NCI-H510A (cell line): ENCODE results near the gene UNG.
"Not testable (repeated sequence)": the region's sequence is repeated elsewhere in the genome, so short reads cannot be mapped to it uniquely, and the experiment has no call there.

ENCODE experiments used
- DNase-seq: peaks from one replicate; lab custom pipeline; 2025; lab: John Stamatoyannopoulos, UW

Gene UNG

GRCh38 chr12:109097435-109098182, at the start of gene UNG:
Gene UNG (plus strand): TSS chr12:109097597. CDS start chr12:109097680, 83 bp downstream.
- peak; percentile 94 for DNase-seq

DNA sequence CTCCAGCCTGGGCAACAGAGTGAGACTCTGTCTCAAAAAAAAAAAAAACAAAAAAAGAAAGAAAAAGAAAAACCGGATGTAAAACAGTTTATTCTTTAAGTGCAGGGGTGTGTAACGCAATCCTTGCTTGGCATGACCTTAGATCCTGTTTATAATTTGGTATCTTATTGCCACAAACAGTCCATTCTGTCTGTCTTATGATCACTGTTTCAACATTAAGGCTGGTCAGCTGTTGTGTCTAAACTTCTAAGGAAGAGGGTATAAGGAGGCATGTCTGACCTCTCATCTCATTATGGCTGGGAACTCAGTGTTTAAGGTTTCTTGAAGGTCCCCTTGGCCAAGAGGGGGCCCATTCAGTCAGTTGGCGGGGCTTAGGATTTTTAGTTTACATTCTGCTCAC, 48.7 kb upstream of the UNG start:
- not testable (repeated sequence) for DNase-seq

DNA sequence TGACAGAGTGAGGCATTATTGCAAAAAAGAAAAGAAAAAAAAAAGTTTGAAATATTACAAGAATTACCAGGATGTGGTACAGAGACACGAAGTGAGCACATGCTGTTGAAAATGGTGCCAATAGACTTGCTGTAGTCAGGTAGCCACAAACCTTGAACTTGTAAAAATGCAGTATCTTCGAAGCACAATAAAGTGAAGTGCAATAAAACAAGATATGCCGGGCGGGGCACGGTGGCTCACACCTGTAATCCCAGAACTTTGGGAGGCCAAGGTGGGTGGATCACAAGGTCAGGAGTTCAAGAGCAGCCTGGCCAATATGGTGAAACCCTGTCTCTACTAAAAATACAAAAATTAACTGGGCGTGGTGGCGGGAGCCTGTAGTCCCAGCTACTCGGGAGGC, 47.6 kb upstream of the UNG start:
- DNase-seq, result not testable (repeated sequence)

DNA sequence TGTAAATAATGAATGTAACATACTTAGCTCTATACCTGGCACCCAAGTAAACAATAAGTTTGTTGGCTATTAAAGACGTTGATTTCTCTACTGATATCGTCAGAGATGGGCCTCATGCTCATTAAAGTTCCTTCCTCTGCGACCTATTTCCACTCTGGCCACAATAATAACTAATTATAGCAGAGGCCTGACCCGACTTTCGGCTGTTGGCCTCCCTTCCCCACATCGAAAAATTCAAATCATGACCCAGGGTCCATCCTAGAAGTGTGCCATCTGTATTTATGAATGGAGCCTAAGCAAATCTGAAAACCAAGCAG, 45.3 kb upstream of the UNG start:
- no peak for DNase-seq

DNA sequence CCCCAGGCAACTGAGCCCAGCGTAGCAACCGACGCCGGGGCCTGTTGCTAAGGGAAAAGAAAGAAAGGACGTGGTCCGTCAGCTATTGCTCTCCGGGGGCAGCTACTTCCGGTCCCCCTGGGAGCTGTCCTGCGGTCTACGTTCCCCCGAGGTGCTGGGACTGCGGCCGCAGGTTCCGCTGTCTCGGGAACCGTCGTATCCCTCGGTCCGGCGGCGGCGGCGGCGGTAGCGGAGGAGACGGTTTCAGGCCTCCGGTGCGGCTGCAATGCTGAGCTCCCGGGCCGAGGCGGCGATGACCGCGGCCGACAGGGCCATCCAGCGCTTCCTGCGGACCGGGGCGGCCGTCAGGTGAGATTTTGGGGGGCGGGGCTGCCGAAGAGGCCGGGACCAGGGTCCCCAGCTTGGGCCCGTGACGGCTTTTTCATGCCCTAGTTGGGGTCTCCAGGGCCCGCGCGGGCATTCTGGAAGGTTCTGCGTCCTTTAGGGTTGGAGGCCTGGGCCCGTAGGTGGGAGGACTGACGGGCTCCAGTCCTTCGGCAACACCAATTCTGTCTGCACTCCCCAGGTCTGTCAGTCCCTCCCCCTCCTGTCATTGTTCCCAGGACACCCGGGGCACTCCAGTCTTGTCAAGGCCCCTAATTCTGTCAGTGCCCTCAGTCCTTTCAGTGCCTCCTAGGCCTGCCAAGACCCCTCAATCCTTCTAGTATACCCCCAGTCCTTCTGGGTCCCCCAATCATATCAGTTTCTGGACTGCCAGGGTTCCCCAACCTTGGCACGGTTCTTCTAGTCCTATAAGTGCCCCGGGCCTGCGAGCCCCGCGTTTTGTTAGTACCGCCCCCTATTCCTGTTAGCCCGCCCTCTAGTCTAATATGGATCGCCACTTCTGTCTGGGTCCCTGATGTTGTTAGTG, 44.7 kb upstream of the UNG start, which contains the start of gene USP30:
Gene USP30, plus strand, starts transcription at position 163 of the 910 bp plus-strand sequence. Its CDS starts 103 bp downstream, at position 266.
- DNase-seq, result peak; percentile 63

DNA sequence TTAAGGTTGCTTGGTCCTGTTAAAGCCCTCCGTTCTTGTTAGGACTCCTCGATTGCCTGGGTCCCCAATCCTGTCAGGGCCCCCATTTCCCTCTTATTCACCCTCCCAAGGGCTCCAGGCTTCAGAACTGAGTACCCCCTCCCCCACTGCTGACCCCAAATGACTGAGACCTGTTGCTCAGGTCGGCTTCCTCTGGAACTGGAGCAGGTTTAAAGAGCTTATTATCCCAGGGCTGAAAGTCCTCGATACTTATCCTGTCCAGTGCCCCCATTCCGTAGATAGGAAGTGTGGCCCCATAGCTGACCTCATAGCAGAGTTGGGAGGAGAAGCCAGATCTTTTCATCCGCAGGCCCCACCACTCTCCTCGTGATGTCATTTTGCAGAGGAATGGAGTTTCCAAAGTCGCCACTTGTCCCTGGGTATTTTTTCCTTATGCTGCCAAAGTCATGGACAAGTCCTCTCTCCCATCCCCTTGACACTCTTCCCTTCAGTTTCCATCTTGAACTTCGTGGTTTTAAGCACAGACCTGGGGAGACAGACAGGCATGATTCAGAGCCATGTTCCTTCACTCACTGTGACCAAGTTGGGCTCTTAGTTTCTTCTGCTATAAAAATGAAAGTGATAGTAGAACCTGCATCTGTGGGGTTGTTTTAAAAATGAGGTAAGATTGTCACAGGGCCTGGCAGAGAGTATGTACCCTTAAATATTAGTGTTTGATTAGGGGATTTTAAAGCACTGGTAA, 43.8 kb upstream of the UNG start:
- no peak for DNase-seq

DNA sequence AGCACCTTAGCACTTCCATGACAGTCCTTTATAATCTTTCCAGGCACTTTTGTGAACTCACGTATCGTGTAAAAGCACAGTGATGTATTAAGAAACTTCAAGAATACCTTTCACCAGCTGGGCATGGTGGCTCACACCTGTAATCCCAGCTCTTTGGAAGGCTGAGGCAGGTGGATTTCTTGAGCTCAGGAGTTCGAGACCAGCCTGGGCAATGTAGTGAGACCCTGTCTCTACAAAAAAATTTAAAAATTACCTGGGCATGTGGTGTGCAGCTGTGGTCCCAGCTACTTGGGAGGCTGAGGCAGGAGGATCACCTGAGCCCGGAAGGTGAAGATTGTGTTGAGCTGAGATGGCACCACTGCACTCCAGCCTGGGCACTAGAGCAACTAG, 43.3 kb upstream of the UNG start:
- not testable (repeated sequence) for DNase-seq

DNA sequence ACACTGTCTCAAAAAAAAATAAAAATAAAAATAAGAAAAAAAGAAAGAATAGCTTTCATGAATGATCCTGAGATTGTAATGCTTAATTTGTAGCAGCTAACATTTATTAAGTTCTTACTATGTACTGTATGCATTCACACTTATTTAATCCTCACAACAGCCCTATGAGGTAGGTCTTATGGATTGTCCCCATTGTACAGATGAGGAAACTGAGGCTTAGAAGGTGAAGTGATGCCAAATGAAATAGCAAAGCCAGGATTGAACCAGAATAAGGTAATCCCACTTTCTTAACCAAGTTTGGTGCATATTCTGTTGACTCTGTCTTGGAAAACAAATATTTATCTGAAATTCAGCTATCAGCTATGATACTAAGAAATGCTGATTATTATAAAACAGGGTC, 42.9 kb upstream of the UNG start:
- DNase-seq, result no peak

- DNase-seq, result no peak
Observed at GRCh38 chr12:109056891-109057290, 40.5 kb upstream of the UNG start.

GRCh38 chr12:109057376-109057775, 40.0 kb upstream of the UNG start:
- DNase-seq, result no peak

- no peak for DNase-seq
Observed at GRCh38 chr12:109058773-109059172, 38.6 kb upstream of the UNG start.

DNA sequence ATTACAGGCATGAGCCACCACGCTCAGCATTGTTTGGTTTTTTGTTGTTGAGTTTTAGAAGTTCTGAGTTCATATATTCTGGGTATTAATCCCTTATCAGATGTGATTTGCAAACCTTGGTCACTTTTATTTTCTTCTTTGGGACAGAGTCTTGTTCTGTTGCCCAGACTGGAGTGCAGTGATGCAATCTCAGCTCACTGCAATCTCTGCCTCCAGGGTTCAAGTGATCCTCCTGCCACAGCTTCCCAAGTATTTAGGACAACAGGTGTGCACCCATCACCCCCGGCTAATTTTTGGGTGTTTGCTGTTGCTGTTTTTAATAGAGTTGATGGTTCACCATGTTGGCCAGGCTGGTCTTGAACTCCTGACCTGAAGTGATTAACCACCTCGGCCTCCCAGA, 33.3 kb upstream of the UNG start:
- no peak for DNase-seq

DNA sequence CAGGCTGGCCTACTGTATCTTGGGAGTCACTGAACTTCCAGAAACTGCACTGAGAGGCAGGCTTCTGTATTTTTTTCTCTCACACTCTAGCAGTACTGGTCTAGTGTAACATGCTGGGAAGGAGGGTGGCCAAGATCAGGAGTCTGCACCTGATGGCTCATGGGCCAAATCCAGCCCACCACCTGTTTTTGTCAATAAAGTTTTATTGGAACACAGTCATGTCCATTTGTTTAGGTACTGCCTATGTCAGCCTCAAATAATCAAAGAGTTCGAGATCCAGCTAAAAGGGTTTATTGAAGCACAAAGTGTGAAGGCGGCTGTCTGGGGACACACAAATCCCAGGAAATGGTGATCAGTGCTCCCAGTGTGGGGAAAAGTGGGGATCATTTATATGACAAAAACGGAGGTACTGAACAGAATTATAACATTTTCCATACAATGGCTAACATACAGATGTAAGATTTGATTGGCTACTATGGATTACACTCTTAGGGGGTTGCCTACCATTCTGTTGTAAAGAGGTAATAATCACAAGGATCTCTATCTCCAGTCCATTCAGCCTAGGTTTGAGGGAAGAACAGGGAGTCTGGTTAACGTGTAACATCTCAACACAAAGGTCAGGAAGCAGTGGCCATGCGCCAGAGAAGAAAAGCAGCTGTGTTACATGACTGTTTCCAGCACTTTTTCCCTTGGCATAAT, 32.1 kb upstream of the UNG start:
- DNase-seq, result no peak

GRCh38 chr12:109065853-109066193, 31.6 kb upstream of the UNG start:
- no peak for DNase-seq

DNA sequence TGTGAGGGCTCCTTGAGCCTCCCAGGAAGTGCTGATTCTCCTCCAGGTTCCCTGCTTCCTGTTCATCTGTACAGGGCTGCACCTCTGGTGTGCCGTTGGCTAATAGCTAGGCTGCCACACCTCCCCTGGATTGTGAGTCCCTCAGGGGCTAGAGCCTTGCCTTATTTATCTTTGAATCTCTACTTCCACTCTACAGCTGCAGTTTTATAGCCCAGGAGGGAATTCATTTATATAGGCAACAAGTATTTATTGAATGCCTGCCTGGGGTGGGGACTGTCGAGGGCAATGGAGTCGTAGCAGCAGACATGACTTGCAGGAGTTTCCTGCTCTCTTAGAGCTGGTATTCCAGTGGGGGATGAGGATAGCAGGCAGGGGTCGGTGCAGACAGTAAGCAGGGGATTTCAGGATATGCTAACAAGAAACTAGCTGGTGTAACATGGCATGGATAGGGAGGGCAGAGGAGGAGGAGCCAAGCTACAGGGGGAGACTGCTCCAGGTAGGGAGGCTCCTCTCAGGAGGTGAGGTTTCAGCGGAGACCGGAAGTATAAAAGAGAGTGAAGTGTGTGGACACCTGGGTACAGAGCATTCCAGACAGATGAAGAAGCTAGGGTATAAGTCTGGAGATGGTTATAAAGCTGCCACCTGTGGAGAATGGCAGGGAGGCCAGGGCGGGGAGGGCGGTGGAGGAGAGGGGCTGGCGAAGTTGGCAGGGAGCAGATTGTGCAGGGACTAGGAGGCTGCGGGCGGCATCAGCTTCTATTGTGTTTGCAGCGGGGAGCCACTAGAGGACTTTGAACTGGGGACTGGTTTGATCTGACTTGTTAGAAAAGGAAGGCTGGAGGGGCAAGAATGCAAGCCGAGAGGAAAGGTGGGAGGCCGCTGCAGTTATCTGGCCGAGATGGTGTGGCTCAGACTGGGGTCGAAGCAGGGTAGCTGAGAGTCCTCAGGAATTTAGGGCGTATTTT, 27.8 kb upstream of the UNG start:
- DNase-seq, result no peak

GRCh38 chr12:109074866-109075265, 22.5 kb upstream of the UNG start:
- no peak for DNase-seq

GRCh38 chr12:109082751-109083150, 14.6 kb upstream of the UNG start:
- DNase-seq, result no peak

DNA sequence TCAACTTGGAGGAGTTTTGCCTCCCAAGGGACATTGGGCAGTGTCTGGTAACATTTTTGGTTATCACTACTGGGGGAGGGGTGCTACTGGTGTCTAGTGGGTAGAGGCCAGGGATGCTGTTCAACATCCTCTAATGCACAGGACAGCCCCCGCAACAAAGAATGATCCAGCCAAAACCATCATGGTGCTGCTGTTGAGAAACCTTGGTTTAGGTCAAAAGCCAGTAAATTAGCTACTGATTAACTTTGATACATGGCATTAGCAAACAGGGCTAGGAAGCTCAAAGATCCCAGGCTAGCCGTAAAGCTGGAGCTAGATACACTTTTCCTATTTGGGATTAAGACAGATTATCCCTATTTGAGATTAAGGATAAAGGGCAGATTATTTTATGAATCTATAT, 13.0 kb upstream of the UNG start:
- DNase-seq, result no peak

- DNase-seq, result no peak
Observed at GRCh38 chr12:109085590-109085989, 11.8 kb upstream of the UNG start.

DNA sequence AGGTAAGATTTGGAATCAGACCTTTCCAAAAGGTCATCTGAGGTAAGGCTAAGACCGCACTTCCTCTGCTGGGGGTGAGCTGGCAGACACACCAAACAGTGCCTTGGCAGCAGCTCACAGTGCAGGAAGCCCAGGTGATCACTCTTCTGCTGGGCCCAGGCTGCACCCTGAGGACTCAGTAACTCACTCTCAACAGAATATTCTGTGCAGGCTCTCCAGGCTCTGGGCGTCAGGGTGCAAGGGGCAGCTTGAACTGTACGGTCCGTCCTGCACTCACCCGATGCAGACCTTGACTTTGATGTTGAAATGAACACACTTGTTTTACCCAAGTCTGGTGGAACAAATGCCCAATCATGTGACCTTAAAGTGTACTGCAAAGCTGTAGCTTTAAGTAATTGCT, 10.1 kb upstream of the UNG start:
- no peak for DNase-seq

DNA sequence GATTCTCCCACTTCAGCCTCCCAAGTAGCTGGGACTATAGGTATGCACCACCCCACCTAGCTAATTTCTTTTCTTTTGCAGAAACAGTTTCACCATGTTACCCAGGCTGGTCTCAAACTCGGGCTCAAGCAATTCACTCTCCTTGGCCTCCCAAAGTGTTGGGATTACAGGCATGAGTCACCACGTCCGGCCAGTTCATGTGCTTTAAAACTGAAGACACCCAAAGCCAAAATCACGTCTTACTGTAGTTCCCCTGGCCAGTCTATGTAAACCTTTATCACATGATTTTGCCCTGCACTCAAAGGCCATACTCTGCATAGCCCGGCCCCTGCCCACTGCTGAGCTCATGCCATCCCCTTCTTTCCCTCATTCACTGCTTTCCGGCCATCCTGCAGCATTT, 8.6 kb upstream of the UNG start:
- no peak for DNase-seq
